ENCODE results near the gene GKAP1. TPM values are rescaled to one million over a fixed set of nuclear protein-coding genes. Genes with fewer than 3 reads are reported as not detected.
A peak's percentile ranks its signal among the peaks of the same experiment; 100 is the strongest.
"Not testable (repeated sequence)": the region's sequence is repeated elsewhere in the genome, so short reads cannot be mapped to it uniquely, and the experiment has no call there.

GKAP1 gene
- total and polyA plus RNA-seq, 5 experiments from 2014 or later = 5.4 to 17.5 (median 9.7) TPM

DNA sequence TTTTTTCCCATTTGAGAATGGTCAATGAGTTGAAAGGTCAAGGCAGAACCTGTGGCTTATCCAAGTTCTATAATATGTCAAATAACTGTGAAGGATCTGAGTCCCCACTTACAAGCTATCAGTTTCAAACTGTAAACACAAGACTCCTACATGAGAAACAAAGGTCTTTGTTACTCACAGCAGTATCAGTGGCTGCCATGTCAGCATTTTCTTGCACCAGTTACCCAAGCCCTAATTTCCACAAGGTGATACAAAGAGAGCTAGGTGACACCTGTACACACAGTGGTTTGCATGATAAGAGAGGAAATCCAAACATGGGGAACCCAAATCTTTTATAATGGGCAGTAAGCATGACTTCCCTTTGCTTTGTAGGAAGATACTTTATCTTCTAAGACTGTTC is 101.8 kb downstream of the GKAP1 start:
- H3K27ac Mint-ChIP-seq = no peak overlapping the region

DNA sequence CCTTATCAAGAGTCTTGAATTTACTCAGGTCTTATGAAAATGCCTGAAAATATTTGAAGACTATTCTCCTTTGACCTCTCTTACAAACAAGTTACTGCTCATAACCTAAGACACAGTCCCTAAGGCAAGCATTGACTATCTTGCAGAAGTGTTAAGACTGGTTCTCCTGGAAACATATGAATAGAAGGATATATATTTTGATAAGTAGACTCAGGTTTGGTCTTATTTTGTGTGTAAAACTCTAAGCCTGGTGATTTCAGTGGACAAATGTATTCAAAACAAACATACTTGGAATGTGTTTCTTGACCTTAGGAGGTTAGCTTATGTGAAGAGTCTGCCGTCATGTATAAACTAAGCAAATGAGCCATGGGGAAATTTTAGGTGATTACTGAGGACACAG is 102.3 kb downstream of the GKAP1 start:
- DNase-seq (no peak), ATAC-seq (no peak)
- Mint-ChIP-seq H3K27me3 (no peaks in the 10 kb centered on the region), H3K9me3 (no peaks in the 10 kb centered on the region), H3K4me3 (no peak overlapping the region), H3K4me1 (no peaks in the 10 kb centered on the region), H3K36me3 (peaks cover 0 to 2% (median 0%) of the 10 kb centered on the region in 3 donors), H3K27ac (no peak overlapping the region)
- POLR2A ChIA-PET = no interaction called here

More for the DNA sequence above, 101.8 kb downstream of the GKAP1 start:
- no peak overlapping the region for H3K4me3 Mint-ChIP-seq
- DNase-seq = no peak
- H3K36me3 Mint-ChIP-seq = peaks cover 0 to 2% (median 0%) of the 10 kb centered on the region in 3 donors
- H3K27me3 Mint-ChIP-seq = no peaks in the 10 kb centered on the region
- H3K4me1 Mint-ChIP-seq = no peaks in the 10 kb centered on the region
- POLR2A ChIA-PET = no interaction called here
- H3K9me3 Mint-ChIP-seq = no peaks in the 10 kb centered on the region
- ATAC-seq = no peak

DNA sequence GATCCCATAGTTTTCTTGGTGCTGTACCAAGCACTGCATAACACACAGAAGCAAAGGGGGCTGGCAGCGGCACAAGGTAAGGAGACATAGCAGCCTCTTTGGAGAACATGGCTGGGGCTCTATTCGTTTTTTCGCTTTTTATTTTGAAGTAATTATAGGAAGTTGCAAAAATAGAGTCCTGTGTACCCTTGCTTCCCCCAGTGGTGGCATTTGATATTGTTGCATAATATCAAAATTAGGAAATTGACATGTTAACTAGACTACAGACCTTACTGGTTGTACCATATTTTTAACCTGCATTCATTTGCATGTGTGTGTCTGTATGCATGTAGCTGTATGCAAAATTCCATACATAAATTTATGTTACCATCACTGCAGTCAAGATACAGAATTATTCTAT is 103.2 kb downstream of the GKAP1 start:
- peak in 1 of 2 donors; percentile 47 for ATAC-seq
- POLR2A ChIA-PET = no interaction called here
- DNase-seq = peak in 2 of 10 donors; percentile 11 to 12

DNA sequence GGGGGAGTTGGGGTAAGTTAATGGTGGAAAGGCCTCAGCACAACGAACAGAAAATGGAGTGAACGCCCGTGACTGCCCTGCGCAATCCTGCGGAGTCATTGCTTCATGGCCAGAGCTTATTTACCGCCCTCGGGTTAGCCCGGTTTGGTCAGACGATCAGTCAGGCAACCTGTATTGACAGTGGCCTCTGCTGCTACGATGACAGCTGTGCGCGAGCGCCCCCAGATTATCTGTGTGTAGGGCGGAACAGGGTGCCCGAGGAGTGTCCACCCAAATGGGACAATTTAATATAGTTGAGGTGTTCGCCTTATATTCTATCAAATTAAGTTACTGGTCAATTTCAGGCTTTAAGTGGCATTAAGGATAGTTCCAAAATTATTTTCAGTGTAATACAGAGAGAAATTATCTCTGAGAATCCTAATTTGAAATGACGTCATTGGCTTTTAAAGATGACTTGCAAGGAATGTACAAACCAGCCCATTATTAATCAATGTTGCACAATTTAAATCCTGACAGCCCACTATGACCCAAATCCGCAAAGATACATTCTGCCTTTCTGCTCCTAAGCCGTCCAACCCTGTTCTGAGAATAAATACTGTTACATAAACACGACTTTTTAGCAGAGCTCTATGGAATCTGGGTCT is 108.9 kb downstream of the GKAP1 start:
- H3K27ac Mint-ChIP-seq = peak overlapping the region; percentile 95 to 100 (median 99)
- H3K36me3 Mint-ChIP-seq = peaks cover 6 to 20% (median 12%) of the 10 kb centered on the region in 3 donors
- DNase-seq (peak in 7 of 10 donors; percentile 23 to 68 (median 33)), ATAC-seq (peak; percentile 18 to 44)
- H3K9me3 Mint-ChIP-seq = no peaks in the 10 kb centered on the region
- POLR2A ChIA-PET = interaction anchor here (0.9 to 3.6 kb wide), 17 partner anchors 13 to 586 kb away, joined by 3 to 39 read pairs (median 6); partner anchors contain the start of genes HNRNPK, IDNK, KIF27 and RMI1
- H3K4me3 Mint-ChIP-seq = peak overlapping the region; percentile 85 to 100 (median 94)
- peaks cover 24 to 43% (median 39%) of the 10 kb centered on the region in 4 donors for H3K4me1 Mint-ChIP-seq
- no peaks in the 10 kb centered on the region for H3K27me3 Mint-ChIP-seq

More for the DNA sequence above, 103.2 kb downstream of the GKAP1 start:
- Mint-ChIP-seq H3K4me1 (peaks cover under 1 to 3% (median 2%) of the 10 kb centered on the region in 4 donors), H3K4me3 (no peak overlapping the region), H3K27me3 (no peaks in the 10 kb centered on the region), H3K9me3 (no peaks in the 10 kb centered on the region), H3K36me3 (peaks cover 0 to 2% (median 0%) of the 10 kb centered on the region in 3 donors), H3K27ac (no peak overlapping the region)

DNA sequence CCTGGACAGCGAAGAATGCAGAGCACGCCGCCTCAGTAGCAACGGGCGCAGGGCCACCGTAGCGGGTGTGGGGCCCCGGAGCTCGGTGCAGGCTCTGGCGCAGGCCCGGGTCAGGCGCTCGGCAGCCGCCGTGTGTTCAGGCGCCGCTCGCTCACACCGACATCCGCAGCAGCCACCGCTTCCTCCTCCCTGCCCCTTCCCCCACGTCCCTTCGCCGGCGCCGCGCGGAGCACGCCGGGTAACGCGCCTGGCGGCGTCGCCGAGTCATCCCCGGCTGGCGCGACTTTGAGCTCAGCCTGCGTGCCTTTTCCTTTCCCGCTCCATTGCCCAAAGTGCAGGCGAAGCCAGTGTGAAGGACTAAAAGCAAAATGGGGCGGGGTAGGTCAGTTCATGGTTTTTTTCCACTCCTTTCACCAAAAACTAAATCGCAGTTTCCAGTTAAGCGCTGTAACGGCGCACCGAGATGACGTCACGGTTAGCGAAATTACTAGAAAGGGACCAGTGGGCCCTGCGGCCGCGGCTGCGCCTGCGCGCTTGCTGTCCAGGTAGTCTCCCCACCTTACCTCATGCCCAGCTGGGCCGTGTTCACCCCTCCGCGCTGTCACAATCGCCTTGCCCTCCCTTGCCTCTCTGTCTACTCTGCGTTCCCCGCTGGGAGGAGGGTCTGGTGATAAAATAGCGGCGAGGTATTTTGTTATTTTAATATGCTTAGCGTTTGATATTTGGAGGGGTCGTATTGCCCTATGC is 109.6 kb downstream of the GKAP1 start, which contains the start of gene UBQLN1:
Gene UBQLN1 (minus strand): TSS at position 191 of the 747 bp plus-strand sequence. CDS start 279 bp downstream, outside the sequence.
- no peaks in the 10 kb centered on the region for H3K9me3 Mint-ChIP-seq
- H3K27ac Mint-ChIP-seq = peak within 1 kb of the TSS; percentile 96 to 100 (median 99)
- POLR2A ChIA-PET = interaction anchor here (0.8 to 3.6 kb wide), 20 partner anchors 8 to 586 kb away, joined by 3 to 39 read pairs (median 4); partner anchors contain the start of genes HNRNPK, IDNK, KIF27 and RMI1
- no peaks in the 10 kb centered on the region for H3K27me3 Mint-ChIP-seq
- peaks cover 26 to 50% (median 42%) of the 10 kb centered on the region in 4 donors for H3K4me1 Mint-ChIP-seq
- peaks cover 6 to 22% (median 12%) of the 10 kb centered on the region in 3 donors for H3K36me3 Mint-ChIP-seq
- ATAC-seq = peak; percentile 82 to 83
- DNase-seq = peak; percentile 83 to 98 (median 92)
- H3K4me3 Mint-ChIP-seq = peak within 1 kb of the TSS; percentile 85 to 100 (median 94)

DNA sequence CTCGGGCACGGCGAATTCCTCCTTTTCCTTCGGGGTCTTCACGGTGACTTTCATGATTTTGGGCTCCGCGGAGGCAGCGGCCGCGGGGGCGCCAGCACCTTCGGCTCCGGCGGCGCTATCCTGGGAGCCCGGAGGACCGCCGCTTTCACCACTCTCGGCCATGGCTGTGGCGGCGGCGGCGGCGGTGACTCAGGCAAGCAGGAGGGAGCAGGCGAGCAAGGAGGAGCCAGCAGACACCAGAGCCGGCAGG is 110.1 kb downstream of the GKAP1 start:
- no peaks in the 10 kb centered on the region for H3K9me3 Mint-ChIP-seq
- peak overlapping the region; percentile 85 to 100 (median 94) for H3K4me3 Mint-ChIP-seq
- POLR2A ChIA-PET = interaction anchor here (0.8 to 3.6 kb wide), 18 partner anchors 8 to 273 kb away, joined by 3 to 39 read pairs (median 4); partner anchors contain the start of genes HNRNPK, IDNK, KIF27 and RMI1
- H3K4me1 Mint-ChIP-seq = peaks cover 27 to 54% (median 45%) of the 10 kb centered on the region in 4 donors
- H3K27me3 Mint-ChIP-seq = no peaks in the 10 kb centered on the region
- peak overlapping the region; percentile 95 to 100 (median 99) for H3K27ac Mint-ChIP-seq
- DNase-seq (no peak), ATAC-seq (no peak)
- H3K36me3 Mint-ChIP-seq = peaks cover 6 to 23% (median 11%) of the 10 kb centered on the region in 3 donors

DNA sequence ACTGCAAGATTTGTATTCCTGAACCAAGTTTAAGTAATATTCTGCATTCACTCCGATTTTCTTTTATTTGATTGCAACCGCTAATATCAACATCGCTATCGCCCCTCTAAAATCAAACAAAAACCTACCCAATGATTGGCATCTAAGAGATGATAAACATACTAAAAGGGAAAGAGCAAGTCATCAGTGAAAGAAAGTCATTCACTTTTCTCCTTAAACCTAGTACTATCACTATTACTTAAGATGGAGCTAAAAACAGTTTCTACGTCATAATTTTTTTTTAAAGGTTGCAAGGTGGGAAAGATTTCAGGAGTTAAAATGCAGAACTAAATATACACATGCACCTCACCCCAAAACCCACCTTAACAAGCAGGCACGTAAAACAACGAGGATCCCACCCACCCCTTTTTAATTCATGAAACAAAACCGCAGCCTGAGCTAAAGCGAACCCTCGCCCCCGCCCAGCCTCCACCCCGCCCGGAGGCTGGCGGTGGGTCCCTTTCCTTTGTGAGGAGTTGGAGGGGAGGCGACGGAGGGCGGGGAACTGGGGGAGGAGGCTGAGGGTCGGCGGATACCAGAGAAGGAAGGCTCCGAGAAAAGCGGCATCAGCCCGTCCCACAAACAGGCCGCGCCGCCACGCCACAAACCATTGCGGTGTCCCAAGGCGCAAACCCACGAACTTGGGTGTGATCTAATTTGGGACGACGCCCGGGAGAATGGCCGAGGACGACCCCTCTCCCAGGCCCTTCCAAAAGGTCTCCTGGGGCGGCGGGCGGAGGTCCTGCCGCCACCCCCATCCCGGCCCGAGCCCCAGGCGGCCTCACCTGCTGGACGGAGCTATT is 110.7 kb downstream of the GKAP1 start:
- H3K4me1 Mint-ChIP-seq = peaks cover 28 to 58% (median 49%) of the 10 kb centered on the region in 4 donors
- POLR2A ChIA-PET = interaction anchor here (0.8 to 3.6 kb wide), 15 partner anchors 7 to 273 kb away, joined by 3 to 39 read pairs (median 6); partner anchors contain the start of genes HNRNPK, IDNK, KIF27 and RMI1
- DNase-seq (peak; percentile 44 to 84 (median 67)), ATAC-seq (peak; percentile 35 to 36)
- peaks cover 6 to 23% (median 10%) of the 10 kb centered on the region in 3 donors for H3K36me3 Mint-ChIP-seq
- peak overlapping the region; percentile 96 to 100 (median 99) for H3K27ac Mint-ChIP-seq
- H3K9me3 Mint-ChIP-seq = no peaks in the 10 kb centered on the region
- peak overlapping the region; percentile 85 to 100 (median 94) for H3K4me3 Mint-ChIP-seq
- no peaks in the 10 kb centered on the region for H3K27me3 Mint-ChIP-seq

DNA sequence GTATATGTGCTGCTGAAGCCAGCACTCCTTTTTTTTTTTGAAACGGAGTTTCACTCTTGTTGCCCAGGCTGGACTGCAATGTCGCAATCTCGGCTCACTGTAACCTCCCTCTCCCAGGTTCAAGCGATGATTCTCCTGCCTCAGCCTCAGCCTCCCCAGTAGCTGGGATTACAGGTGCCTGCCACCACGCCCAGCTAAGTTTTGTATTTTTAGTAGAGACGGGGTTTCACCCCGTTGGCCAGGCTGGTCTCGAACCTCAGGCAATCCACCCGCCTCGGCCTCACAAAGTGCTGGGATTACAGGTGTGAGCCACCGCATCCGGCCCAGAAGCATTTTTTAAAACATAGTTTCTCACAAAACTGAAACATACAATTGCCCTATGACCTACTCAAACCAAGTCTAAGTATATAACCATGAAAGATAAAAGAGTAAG is 112.3 kb downstream of the GKAP1 start:
- not testable (repeated sequence) for DNase-seq, ATAC-seq, H3K9me3 Mint-ChIP-seq, H3K27me3 Mint-ChIP-seq
- H3K4me3 Mint-ChIP-seq = peak overlapping the region; percentile 85 to 100 (median 94)
- H3K36me3 Mint-ChIP-seq = peaks cover 6 to 23% (median 10%) of the 10 kb centered on the region in 3 donors
- POLR2A ChIA-PET = interaction anchor here (0.6 kb wide), 1 partner anchor 80 kb away, joined by 3 read pairs; no protein-coding TSS in a partner anchor
- H3K4me1 Mint-ChIP-seq = peaks cover 36 to 73% (median 64%) of the 10 kb centered on the region in 4 donors
- H3K27ac Mint-ChIP-seq = peak overlapping the region; percentile 45 to 100 (median 97)

DNA sequence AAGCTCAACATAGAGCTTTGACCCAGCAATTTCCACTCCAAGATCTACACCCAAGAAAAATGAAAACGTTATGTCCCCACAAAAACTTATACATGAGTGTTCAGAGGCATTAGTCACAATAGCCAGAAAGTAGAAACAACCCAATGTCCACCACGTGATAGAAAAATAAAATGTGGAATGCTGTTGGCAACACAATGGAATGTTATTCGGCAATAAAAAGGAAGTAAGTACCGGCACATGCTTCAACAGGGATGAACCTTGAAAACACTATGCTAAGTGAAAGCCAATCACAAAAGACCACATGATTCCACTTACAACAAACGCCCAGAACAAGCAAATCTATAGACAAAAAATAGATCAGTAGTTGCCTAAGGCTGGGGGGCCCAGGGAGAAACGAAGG is 115.8 kb downstream of the GKAP1 start:
- Mint-ChIP-seq H3K27ac (peak overlapping the region in 6 of 10 donors; percentile 8 to 62 (median 50)), H3K27me3 (no peaks in the 10 kb centered on the region), H3K4me1 (peaks cover 36 to 91% (median 75%) of the 10 kb centered on the region in 4 donors), H3K36me3 (peaks cover 4 to 28% (median 10%) of the 10 kb centered on the region in 3 donors), H3K4me3 (peak overlapping the region in 8 of 10 donors; percentile 1 to 59 (median 50)), H3K9me3 (no peaks in the 10 kb centered on the region)
- ATAC-seq = no peak
- POLR2A ChIA-PET = no interaction called here
- DNase-seq = no peak

DNA sequence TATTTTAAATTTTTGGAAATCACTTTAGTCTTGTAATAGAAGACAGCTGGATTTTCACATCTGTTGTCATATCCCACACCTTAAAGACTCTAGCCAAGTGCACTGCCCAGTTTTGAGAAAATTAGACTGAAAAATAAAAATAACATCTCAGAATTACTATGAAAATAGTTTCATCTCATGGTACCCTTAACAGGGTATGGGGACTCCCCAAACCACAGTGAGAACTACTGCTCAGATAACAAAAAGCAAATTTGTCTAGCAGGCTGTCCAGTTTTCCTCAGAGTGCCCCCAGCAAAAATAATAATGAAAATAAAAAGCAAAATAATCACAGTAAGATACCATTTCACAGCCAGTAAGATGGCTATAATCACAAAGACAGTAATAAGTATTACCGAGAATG is 116.3 kb downstream of the GKAP1 start:
- peak overlapping the region in 6 of 10 donors; percentile 24 to 59 (median 54) for H3K4me3 Mint-ChIP-seq
- peak overlapping the region in 2 of 10 donors; percentile 0 to 8 for H3K27ac Mint-ChIP-seq

DNA sequence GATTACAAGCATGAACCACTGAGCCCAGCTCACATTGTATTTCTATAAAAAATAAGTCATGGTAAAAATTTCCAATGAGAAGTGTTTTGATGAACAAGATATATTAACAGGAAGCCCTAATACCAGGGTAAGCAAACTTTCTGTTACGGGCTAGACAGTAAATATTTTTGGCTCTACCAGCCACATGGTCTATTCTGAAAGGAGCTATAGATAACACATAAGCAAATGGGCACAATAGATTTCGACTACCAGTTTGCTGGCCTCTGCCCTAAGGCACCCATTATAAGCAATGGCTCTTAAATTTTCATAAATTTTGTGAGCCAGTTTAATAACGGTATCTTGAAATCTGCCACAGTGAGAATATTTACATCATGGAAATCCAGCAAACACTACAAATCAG is 118.0 kb downstream of the GKAP1 start:
- Mint-ChIP-seq H3K4me1 (peaks cover 24 to 88% (median 70%) of the 10 kb centered on the region in 4 donors), H3K36me3 (peaks cover 0 to 13% (median 0%) of the 10 kb centered on the region in 3 donors), H3K27me3 (no peaks in the 10 kb centered on the region), H3K9me3 (no peaks in the 10 kb centered on the region), H3K4me3 (peak overlapping the region in 6 of 10 donors; percentile 3 to 74 (median 51)), H3K27ac (peak overlapping the region in 5 of 10 donors; percentile 12 to 75 (median 44))
- ATAC-seq (no peak), DNase-seq (no peak)
- POLR2A ChIA-PET = interaction anchor here (1.0 kb wide), 1 partner anchor 8 kb away, joined by 3 read pairs; the partner anchor contains the start of gene UBQLN1

More for the DNA sequence above, 116.3 kb downstream of the GKAP1 start:
- Mint-ChIP-seq H3K27me3 (no peaks in the 10 kb centered on the region), H3K9me3 (no peaks in the 10 kb centered on the region), H3K4me1 (peaks cover 32 to 91% (median 74%) of the 10 kb centered on the region in 4 donors), H3K36me3 (peaks cover 0 to 24% (median 10%) of the 10 kb centered on the region in 3 donors)
- DNase-seq (no peak), ATAC-seq (no peak)
- POLR2A ChIA-PET = interaction anchor here (0.6 kb wide), 1 partner anchor 18 kb away, joined by 3 read pairs; no protein-coding TSS in a partner anchor

Data from naive thymus-derived CD8-positive, alpha-beta T cell (primary cell).